RWPE2 (cell line): ENCODE results near the gene DNAJC5.

ENCODE experiments used
- ATAC-seq: fragments of 200-7000 bp; cut with Tn5 transposase; 3 replicates; pipeline ENCODE4 v1.9.1; 2021; ENCODE audit warnings: low read depth
- DNase-seq: peaks from one replicate; pipeline ENCODE4 v3.0.0-alpha.2; 2020; ENCODE audit warnings: low spot score
- H3K27ac ChIP-seq: fragments of 450-650 bp; 2 replicates; pipeline ENCODE4 v1.5.1; 2017; ENCODE audit warnings: mild to moderate bottlenecking; ENCODE audit not compliant: poor library complexity, severe bottlenecking
- H3K27me3 ChIP-seq: fragments of 250-450 bp; sonication (Bioruptor Pico); 2 replicates; pipeline ENCODE4 v1.5.1; 2021; ENCODE audit warnings: mild to moderate bottlenecking, moderate library complexity; ENCODE audit not compliant: insufficient read depth, poor library complexity, severe bottlenecking
- H3K36me3 ChIP-seq: fragments of 250-450 bp; sonication (Bioruptor Pico); 2 replicates; pipeline ENCODE4 v1.5.1; 2020; ENCODE audit warnings: low read depth, mild to moderate bottlenecking, moderate library complexity
- H3K4me1 ChIP-seq: fragments of 250-450 bp; sonication (Bioruptor Pico); 2 replicates; pipeline ENCODE4 v1.5.1; 2021; ENCODE audit warnings: mild to moderate bottlenecking, moderate library complexity; ENCODE audit not compliant: insufficient read depth, poor library complexity, severe bottlenecking
- H3K4me3 ChIP-seq: fragments of 250-450 bp; sonication (Bioruptor Pico); 2 replicates; pipeline ENCODE4 v1.5.1; 2021; ENCODE audit warnings: mild to moderate bottlenecking, moderate library complexity; ENCODE audit not compliant: severe bottlenecking
- H3K9me3 ChIP-seq: fragments of 250-450 bp; sonication (Bioruptor Pico); 2 replicates; pipeline ENCODE4 v1.5.1; 2021; ENCODE audit warnings: mild to moderate bottlenecking, moderate library complexity; ENCODE audit not compliant: severe bottlenecking
- TF ChIP-seq, protein P1 (sequence below): fragments of 450-650 bp; IDR thresholded peaks from one replicate; pipeline ENCODE4 v1.5.1; 2017; ENCODE audit warnings: mild to moderate bottlenecking, moderate library complexity; ENCODE audit not compliant: poor library complexity, severe bottlenecking

DNAJC5 gene

DNA sequence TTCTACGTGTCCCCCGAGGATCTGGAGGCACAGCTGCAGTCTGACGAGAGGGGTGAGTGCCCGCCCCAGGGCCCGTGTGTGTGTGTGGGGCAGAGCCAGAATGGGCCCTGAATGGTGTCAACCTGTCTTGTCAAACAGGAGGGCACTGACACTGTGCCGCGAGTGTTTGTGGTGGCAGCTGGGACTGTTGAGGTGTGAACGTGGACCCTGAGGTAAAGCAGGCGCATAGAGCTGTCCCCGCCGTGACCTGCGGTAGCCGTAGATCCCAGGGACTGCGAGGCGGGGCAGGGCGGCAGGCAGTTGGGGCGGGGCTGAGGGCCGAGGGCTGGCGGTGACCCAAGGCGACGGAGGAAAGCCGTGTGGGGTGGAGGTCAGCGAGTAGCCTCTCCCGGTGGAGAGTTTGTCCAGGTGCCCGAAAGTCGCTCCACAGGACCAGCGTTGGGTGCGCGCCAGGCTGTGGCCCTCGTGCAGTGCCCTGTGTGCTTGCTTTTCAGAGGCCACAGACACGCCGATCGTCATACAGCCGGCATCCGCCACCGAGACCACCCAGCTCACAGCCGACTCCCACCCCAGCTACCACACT lies 36.1 kb downstream of the DNAJC5 start:
- peaks cover 94% of the 10 kb centered on the region for H3K36me3 ChIP-seq
- no peaks in the 10 kb centered on the region for H3K4me1 ChIP-seq
- TF ChIP-seq, protein P1, sequence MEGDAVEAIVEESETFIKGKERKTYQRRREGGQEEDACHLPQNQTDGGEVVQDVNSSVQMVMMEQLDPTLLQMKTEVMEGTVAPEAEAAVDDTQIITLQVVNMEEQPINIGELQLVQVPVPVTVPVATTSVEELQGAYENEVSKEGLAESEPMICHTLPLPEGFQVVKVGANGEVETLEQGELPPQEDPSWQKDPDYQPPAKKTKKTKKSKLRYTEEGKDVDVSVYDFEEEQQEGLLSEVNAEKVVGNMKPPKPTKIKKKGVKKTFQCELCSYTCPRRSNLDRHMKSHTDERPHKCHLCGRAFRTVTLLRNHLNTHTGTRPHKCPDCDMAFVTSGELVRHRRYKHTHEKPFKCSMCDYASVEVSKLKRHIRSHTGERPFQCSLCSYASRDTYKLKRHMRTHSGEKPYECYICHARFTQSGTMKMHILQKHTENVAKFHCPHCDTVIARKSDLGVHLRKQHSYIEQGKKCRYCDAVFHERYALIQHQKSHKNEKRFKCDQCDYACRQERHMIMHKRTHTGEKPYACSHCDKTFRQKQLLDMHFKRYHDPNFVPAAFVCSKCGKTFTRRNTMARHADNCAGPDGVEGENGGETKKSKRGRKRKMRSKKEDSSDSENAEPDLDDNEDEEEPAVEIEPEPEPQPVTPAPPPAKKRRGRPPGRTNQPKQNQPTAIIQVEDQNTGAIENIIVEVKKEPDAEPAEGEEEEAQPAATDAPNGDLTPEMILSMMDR = no peak
- H3K4me3 ChIP-seq = no peak overlapping the region
- no peaks in the 10 kb centered on the region for H3K27me3 ChIP-seq
- H3K27ac ChIP-seq = no peak overlapping the region
- ATAC-seq (no peak), DNase-seq (peak; percentile 83)
- no peaks in the 10 kb centered on the region for H3K9me3 ChIP-seq

DNA sequence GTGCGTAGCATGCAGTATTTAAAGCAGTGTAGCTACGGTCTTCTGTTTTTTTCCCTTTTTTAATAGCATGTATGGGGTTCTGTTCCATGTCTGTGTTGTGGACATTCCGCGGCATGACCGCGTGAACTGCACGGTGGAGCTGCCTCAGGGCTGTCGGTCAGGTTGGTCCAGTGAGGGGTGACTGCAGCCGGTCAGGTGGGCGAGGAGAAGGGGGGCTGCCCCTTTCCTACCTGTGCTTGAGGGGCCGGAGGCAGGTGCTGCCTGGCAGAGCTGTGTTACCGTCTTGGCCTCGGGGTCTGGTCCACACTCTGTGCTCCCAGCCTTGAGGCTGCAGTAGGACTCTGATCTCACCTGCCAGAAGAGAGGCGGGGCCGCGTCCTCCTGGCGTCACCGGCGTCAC lies 36.8 kb downstream of the DNAJC5 start:
- no peak overlapping the region for H3K4me3 ChIP-seq
- ATAC-seq (no peak), DNase-seq (peak; percentile 79)
- no peaks in the 10 kb centered on the region for H3K4me1 ChIP-seq
- H3K27me3 ChIP-seq = no peaks in the 10 kb centered on the region
- H3K9me3 ChIP-seq = no peaks in the 10 kb centered on the region
- H3K36me3 ChIP-seq = peaks cover 91% of the 10 kb centered on the region
- TF ChIP-seq, protein P1 = no peak
- no peak overlapping the region for H3K27ac ChIP-seq

DNA sequence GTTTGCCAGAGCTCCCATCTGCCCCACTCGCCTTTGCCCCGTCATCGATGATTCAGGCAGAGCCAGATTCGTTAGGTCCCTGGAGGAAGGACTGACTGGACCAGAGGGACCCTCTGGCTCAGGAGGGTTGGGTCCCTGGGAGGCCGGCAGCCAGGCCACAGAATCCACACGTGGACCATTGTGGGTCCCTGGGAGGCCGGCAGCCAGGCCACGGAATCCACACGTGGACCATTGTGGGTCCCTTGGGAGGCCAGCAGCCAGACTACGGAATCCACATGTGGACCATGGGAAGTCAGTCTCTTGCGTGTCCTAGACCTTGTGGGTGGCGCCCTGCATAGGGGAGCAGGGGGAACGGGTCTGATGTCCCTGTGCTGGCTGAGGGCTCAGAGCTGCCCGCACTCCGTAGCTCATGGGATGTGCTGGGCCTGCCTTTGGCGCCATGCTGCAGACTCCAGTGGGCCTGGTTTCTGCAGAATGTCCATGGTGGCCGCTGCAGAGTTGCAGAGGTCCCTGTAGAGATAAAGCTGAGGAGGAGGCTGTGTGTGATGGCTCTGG lies 37.8 kb downstream of the DNAJC5 start:
- TF ChIP-seq, protein P1 = no peak
- H3K4me3 ChIP-seq = no peak overlapping the region
- no peaks in the 10 kb centered on the region for H3K27me3 ChIP-seq
- H3K27ac ChIP-seq = no peak overlapping the region
- H3K36me3 ChIP-seq = peaks cover 86% of the 10 kb centered on the region
- ATAC-seq (no peak), DNase-seq (peak; percentile 81)
- H3K9me3 ChIP-seq = no peaks in the 10 kb centered on the region
- H3K4me1 ChIP-seq = no peaks in the 10 kb centered on the region

DNA sequence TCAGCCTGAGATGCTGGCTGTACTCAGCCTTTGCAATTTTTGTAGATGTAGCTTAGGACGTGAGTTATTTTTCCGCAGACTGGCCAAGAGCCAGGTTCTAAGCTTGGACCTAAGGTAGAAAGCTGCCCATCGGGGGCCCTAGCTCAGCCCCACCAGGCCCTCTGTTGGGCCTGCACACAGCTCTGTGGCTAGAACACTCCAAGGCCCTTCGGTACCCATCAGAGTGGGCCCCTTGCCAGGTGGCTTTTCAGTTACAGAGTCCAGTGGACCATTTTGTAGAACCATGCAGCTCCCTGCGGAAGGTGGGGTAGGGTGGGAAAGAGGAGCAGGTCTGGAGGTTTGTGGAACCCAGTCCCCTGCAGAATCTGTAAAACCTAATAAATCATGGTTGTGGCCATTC lies 38.7 kb downstream of the DNAJC5 start:
- TF ChIP-seq, protein P1 = no peak
- ATAC-seq = no peak
- no peak overlapping the region for H3K4me3 ChIP-seq
- peaks cover 83% of the 10 kb centered on the region for H3K36me3 ChIP-seq
- DNase-seq = peak; percentile 77
- no peak overlapping the region for H3K27ac ChIP-seq
- no peaks in the 10 kb centered on the region for H3K4me1 ChIP-seq
- H3K27me3 ChIP-seq = no peaks in the 10 kb centered on the region
- no peaks in the 10 kb centered on the region for H3K9me3 ChIP-seq
